Measurements from ENCODE around the gene KRTAP5-3.
"Not testable (repeated sequence)": the region's sequence is repeated elsewhere in the genome, so short reads cannot be mapped to it uniquely, and the experiment has no call there.

Gene KRTAP5-3

GRCh38 chr11:1607901-1608300, 362 bp downstream of the KRTAP5-3 start:
- not testable (repeated sequence) for DNase-seq

GRCh38 chr11:1607156-1607845, 962 bp downstream of the KRTAP5-3 start:
- not testable (repeated sequence) for DNase-seq

GRCh38 chr11:1605923-1606322, 2.3 kb downstream of the KRTAP5-3 start:
- DNase-seq: not testable (repeated sequence)

- DNase-seq: no peak
Observed at GRCh38 chr11:1604711-1605110, 3.6 kb downstream of the KRTAP5-3 start.

- no peak for DNase-seq
Observed at GRCh38 chr11:1604181-1604580, 4.1 kb downstream of the KRTAP5-3 start.

GRCh38 chr11:1603629-1604028, 4.6 kb downstream of the KRTAP5-3 start:
- DNase-seq: no peak

GRCh38 chr11:1601663-1602062, 6.6 kb downstream of the KRTAP5-3 start:
- DNase-seq: not testable (repeated sequence)

GRCh38 chr11:1600626-1601025, 7.6 kb downstream of the KRTAP5-3 start:
- no peak for DNase-seq

GRCh38 chr11:1598816-1599215, 9.4 kb downstream of the KRTAP5-3 start:
- DNase-seq: no peak

GRCh38 chr11:1598406-1598805, 9.9 kb downstream of the KRTAP5-3 start:
- not testable (repeated sequence) for DNase-seq

- no peak for DNase-seq
Observed at GRCh38 chr11:1597994-1598380, 10.3 kb downstream of the KRTAP5-3 start, which contains the start of gene KRTAP5-2. TSS of gene KRTAP5-2 (minus strand) at chr11:1598294. CDS start at chr11:1598250, 44 bp downstream.

- no peak for DNase-seq
Observed at GRCh38 chr11:1597331-1597993, 10.8 kb downstream of the KRTAP5-3 start.

- DNase-seq: not testable (repeated sequence)
Observed at GRCh38 chr11:1596576-1597121, 11.6 kb downstream of the KRTAP5-3 start.

GRCh38 chr11:1595994-1596575, 12.2 kb downstream of the KRTAP5-3 start:
- not testable (repeated sequence) for DNase-seq

GRCh38 chr11:1592628-1593027, 15.6 kb downstream of the KRTAP5-3 start:
- no peak for DNase-seq

- DNase-seq: no peak
Observed at GRCh38 chr11:1589996-1590395, 18.3 kb downstream of the KRTAP5-3 start.

- not testable (repeated sequence) for DNase-seq
Observed at GRCh38 chr11:1589191-1589963, 18.9 kb downstream of the KRTAP5-3 start.

GRCh38 chr11:1586699-1587098, 21.6 kb downstream of the KRTAP5-3 start:
- DNase-seq: no peak

- DNase-seq: not testable (repeated sequence)
Observed at GRCh38 chr11:1584661-1585370, 23.4 kb downstream of the KRTAP5-3 start, which contains the start of gene KRTAP5-1. TSS of gene KRTAP5-1 (minus strand) at chr11:1585283. CDS start at chr11:1585249, 34 bp downstream.

- DNase-seq: not testable (repeated sequence)
Observed at GRCh38 chr11:1582909-1583308, 25.4 kb downstream of the KRTAP5-3 start.

GRCh38 chr11:1581976-1582375, 26.3 kb downstream of the KRTAP5-3 start:
- no peak for DNase-seq

- no peak for DNase-seq
Observed at GRCh38 chr11:1576825-1577224, 31.4 kb downstream of the KRTAP5-3 start.
